ACC112 (cell line): ENCODE measurements around the gene DNAJB7.
"Not testable (repeated sequence)": the region's sequence is repeated elsewhere in the genome, so short reads cannot be mapped to it uniquely, and the experiment has no call there.

Experiments
- H2AFZ ChIP-seq: fragments of 200-600 bp; sonication (generic); one replicate; pipeline ENCODE4 v1.6.0; 2017; ENCODE audit warnings: antibody characterized with exemption, low read length; ENCODE audit not compliant: unreplicated experiment
- H3K27ac ChIP-seq: fragments of 200-600 bp; sonication (generic); 2 replicates; pipeline ENCODE4 v1.5.1; 2014; ENCODE audit warnings: low read depth, mild to moderate bottlenecking, antibody characterized with exemption, low read length, moderate library complexity
- H3K27me3 ChIP-seq: fragments of 200-600 bp; sonication (generic); 2 replicates; pipeline ENCODE4 v1.6.1; 2014; ENCODE audit warnings: mild to moderate bottlenecking, antibody characterized with exemption, low read length, moderate library complexity, mixed read lengths; ENCODE audit not compliant: insufficient read depth
- H3K36me3 ChIP-seq: fragments of 200-600 bp; sonication (generic); 2 replicates; pipeline ENCODE4 v1.6.1; 2016; ENCODE audit warnings: mild to moderate bottlenecking, antibody characterized with exemption, low read length, moderate library complexity, mixed read lengths; ENCODE audit not compliant: insufficient read depth
- H3K4me1 ChIP-seq: fragments of 200-600 bp; sonication (generic); one replicate; pipeline ENCODE4 v1.6.1; 2016; ENCODE audit warnings: low read length, mixed read lengths; ENCODE audit not compliant: insufficient read depth, unreplicated experiment, control insufficient read depth
- H3K4me3 ChIP-seq: fragments of 200-600 bp; sonication (generic); 2 replicates; pipeline ENCODE4 v1.5.1; 2014; ENCODE audit warnings: mild to moderate bottlenecking, low read depth, low read length
- H3K79me2 ChIP-seq: fragments of 200-600 bp; sonication (generic); one replicate; pipeline ENCODE4 v1.6.0; 2016; ENCODE audit warnings: low read length; ENCODE audit not compliant: control insufficient read depth, unreplicated experiment, insufficient read depth

DNAJB7 gene

GRCh38 chr22:40874016-40874415, 12.1 kb upstream of the DNAJB7 start:
- H3K27ac ChIP-seq, result no peak overlapping the region
- no peaks in the 10 kb centered on the region for H3K79me2 ChIP-seq
- no peak overlapping the region for H2AFZ ChIP-seq
- H3K36me3 ChIP-seq, result 0 out of 2 replicates have a peak, but pooled peaks cover 6% of the 10 kb centered on the region
- no peaks in the 10 kb centered on the region for H3K27me3 ChIP-seq
- H3K4me3 ChIP-seq, result no peak overlapping the region
- no peaks in the 10 kb centered on the region for H3K4me1 ChIP-seq

- not testable (repeated sequence) for H3K79me2 ChIP-seq, H3K4me1 ChIP-seq, H2AFZ ChIP-seq, H3K27ac ChIP-seq, H3K36me3 ChIP-seq, H3K4me3 ChIP-seq, H3K27me3 ChIP-seq
Measured at GRCh38 chr22:40868379-40868778, 6.5 kb upstream of the DNAJB7 start.

GRCh38 chr22:40867109-40867508, 5.2 kb upstream of the DNAJB7 start:
- Histone ChIP-seq H3K4me3 (no peak overlapping the region), H3K36me3 (0 out of 2 replicates have a peak, but pooled peaks cover 6% of the 10 kb centered on the region), H2AFZ (no peak overlapping the region), H3K27ac (no peak overlapping the region), H3K4me1 (peaks cover 5% of the 10 kb centered on the region), H3K27me3 (no peaks in the 10 kb centered on the region), H3K79me2 (peaks cover 16% of the 10 kb centered on the region)

DNA sequence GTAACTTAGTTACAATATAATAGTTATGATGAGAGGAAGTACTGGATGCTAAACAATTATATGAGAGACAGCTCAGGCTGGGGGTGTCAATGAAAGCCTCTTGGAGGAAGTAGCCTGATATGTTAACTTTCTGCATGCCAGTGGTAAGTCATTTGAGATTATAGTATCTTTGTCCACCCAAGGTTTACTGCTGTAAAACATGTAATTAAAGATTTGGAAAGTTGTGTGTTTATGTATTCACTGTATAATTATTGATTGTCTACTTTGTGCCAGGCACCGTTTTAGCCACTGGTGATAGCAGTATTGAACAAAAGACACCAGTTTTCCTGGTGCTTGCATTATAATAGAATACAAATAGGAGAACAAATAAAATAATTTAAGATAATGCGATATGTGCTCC, 624 bp upstream of the DNAJB7 start:
- Histone ChIP-seq H3K27me3 (no peaks in the 10 kb centered on the region), H3K36me3 (no peaks in the 10 kb centered on the region), H3K4me1 (peaks cover 9% of the 10 kb centered on the region), H3K79me2 (peaks cover 55% of the 10 kb centered on the region), H3K27ac (no peak overlapping the region), H2AFZ (no peak overlapping the region), H3K4me3 (no peak overlapping the region)

- H3K4me1 ChIP-seq, result peaks cover 20% of the 10 kb centered on the region
- H3K27me3 ChIP-seq, result no peaks in the 10 kb centered on the region
- H3K27ac ChIP-seq, result peak overlapping the region; percentile 97
- peak overlapping the region; percentile 90 for H3K4me3 ChIP-seq
- H3K36me3 ChIP-seq, result 0 out of 2 replicates have a peak, but pooled peaks cover 2% of the 10 kb centered on the region
- H3K79me2 ChIP-seq, result peaks cover 88% of the 10 kb centered on the region
- H2AFZ ChIP-seq, result peak overlapping the region; percentile 65
Measured at GRCh38 chr22:40857309-40857855, 4.5 kb downstream of the DNAJB7 start.

- Histone ChIP-seq H3K27ac (peak within 1 kb of the TSS; percentile 97), H3K27me3 (no peaks in the 10 kb centered on the region), H3K4me3 (peak within 1 kb of the TSS; percentile 90), H3K4me1 (peaks cover 21% of the 10 kb centered on the region), H2AFZ (peak within 1 kb of the TSS; percentile 65), H3K79me2 (peaks cover 88% of the 10 kb centered on the region), H3K36me3 (0 out of 2 replicates have a peak, but pooled peaks cover 3% of the 10 kb centered on the region)
Measured at GRCh38 chr22:40856513-40857308, 5.2 kb downstream of the DNAJB7 start, which contains the start of the genes ST13 and XPNPEP3. Gene ST13 (minus strand): TSS chr22:40856639. CDS start chr22:40856540, 99 bp downstream. Gene XPNPEP3 (plus strand): TSS chr22:40857148. CDS start chr22:40857182, 34 bp downstream.

DNA sequence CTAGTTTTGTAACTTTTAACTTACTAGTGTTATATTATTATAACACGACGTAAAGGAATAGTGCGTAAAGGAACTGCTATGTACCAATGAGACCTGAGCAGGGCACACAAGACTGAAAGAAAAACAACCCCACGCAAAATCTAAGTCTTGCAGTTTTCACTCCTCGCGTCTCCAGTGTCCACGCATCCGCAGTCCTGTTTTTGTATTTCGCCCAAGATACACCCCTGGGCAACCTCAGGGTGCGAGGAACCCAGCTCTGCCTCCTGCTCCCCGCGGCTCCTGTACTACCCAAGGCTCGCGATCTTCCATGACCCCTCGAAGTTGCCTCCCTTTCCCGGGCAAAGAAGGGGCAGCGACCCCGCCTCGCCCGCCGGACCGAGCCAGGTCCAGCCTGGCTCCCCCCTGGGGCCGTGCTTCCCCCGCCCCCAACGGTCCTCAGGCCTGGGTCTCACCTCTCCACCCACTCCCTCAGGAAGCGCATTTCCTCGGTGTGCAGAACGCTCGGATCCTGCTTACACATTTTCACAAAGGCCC, 5.9 kb downstream of the DNAJB7 start:
- H2AFZ ChIP-seq, result no peak overlapping the region
- H3K4me3 ChIP-seq, result peak overlapping the region; percentile 90
- peaks cover 21% of the 10 kb centered on the region for H3K4me1 ChIP-seq
- H3K79me2 ChIP-seq, result peaks cover 89% of the 10 kb centered on the region
- 0 out of 2 replicates have a peak, but pooled peaks cover 3% of the 10 kb centered on the region for H3K36me3 ChIP-seq
- no peaks in the 10 kb centered on the region for H3K27me3 ChIP-seq
- peak overlapping the region; percentile 97 for H3K27ac ChIP-seq

- Histone ChIP-seq H3K79me2 (peaks cover 92% of the 10 kb centered on the region), H3K4me1 (peaks cover 21% of the 10 kb centered on the region), H3K4me3 (peak overlapping the region; percentile 90), H3K27ac (peak overlapping the region; percentile 97), H3K27me3 (no peaks in the 10 kb centered on the region), H3K36me3 (0 out of 2 replicates have a peak, but pooled peaks cover 3% of the 10 kb centered on the region), H2AFZ (no peak overlapping the region)
Measured at GRCh38 chr22:40855071-40855978, 6.6 kb downstream of the DNAJB7 start.

GRCh38 chr22:40853961-40854360, 8.0 kb downstream of the DNAJB7 start:
- Histone ChIP-seq H3K36me3 (peaks cover 7% of the 10 kb centered on the region; the same call in 1 of the 2 replicates), H3K27ac (0 out of 2 replicates have a peak overlapping the region, but pooled peaks have one; percentile 0), H2AFZ (no peak overlapping the region), H3K79me2 (peaks cover 88% of the 10 kb centered on the region), H3K4me1 (peaks cover 21% of the 10 kb centered on the region), H3K27me3 (no peaks in the 10 kb centered on the region), H3K4me3 (peak overlapping the region; percentile 90)

- no peaks in the 10 kb centered on the region for H3K27me3 ChIP-seq
- peaks cover 21% of the 10 kb centered on the region for H3K4me1 ChIP-seq
- no peak overlapping the region for H3K27ac ChIP-seq
- no peak overlapping the region for H2AFZ ChIP-seq
- H3K4me3 ChIP-seq, result peak overlapping the region; percentile 90
- H3K79me2 ChIP-seq, result peaks cover 84% of the 10 kb centered on the region
- peaks cover 7% of the 10 kb centered on the region for H3K36me3 ChIP-seq
Measured at GRCh38 chr22:40853333-40853732, 8.6 kb downstream of the DNAJB7 start.
